Ramos (cell line): Measurements from ENCODE around the gene SERPINA5.
"Not testable (repeated sequence)": the region's sequence is repeated elsewhere in the genome, so short reads cannot be mapped to it uniquely, and the experiment has no call there.

ENCODE experiments used
- in situ Hi-C: fragments of 300-500 bp; cut with MboI; formaldehyde crosslinking; loops from one replicate; pipeline ENCODE4 v1.14.3; 2022; ENCODE audit warnings: low sequenced_read_pairs; ENCODE audit not compliant: unreplicated experiment

Gene SERPINA5

GRCh38 chr14:94598506-94598815 is 17.2 kb downstream of the SERPINA5 start:
- in situ Hi-C loops = no loop called here

- in situ Hi-C loops = no loop called here
Measured at GRCh38 chr14:94598816-94599655, 17.8 kb downstream of the SERPINA5 start.

- in situ Hi-C loops = no loop called here
Measured at GRCh38 chr14:94599656-94600004, 18.4 kb downstream of the SERPINA5 start.

- in situ Hi-C loops = no loop called here
Measured at GRCh38 chr14:94600148-94600545, 18.9 kb downstream of the SERPINA5 start.

- in situ Hi-C loops = no loop called here
Measured at GRCh38 chr14:94601884-94602391, 20.7 kb downstream of the SERPINA5 start.

DNA sequence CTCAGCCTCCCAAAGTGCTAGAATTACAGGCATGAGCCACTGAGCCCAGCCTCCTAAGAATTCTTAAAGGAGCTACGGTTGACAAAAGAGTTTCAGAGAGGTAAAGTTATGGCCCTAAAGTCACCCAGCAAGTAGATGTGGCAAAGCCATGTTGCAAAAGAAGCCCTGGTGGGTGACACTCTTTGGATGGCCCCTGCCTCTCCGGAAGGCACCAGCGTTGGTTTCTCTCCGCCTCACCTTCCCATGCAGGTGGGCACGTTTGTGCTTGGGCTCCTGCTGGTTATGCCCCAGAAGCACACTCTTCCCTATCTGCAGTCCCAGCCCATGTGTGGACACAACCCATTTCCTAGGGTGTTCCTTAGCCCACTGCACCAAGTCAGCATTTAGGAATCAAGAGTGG is 21.5 kb downstream of the SERPINA5 start:
- in situ Hi-C loops = no loop called here

- in situ Hi-C loops = no loop called here
Measured at GRCh38 chr14:94605361-94605760, 24.1 kb downstream of the SERPINA5 start.

DNA sequence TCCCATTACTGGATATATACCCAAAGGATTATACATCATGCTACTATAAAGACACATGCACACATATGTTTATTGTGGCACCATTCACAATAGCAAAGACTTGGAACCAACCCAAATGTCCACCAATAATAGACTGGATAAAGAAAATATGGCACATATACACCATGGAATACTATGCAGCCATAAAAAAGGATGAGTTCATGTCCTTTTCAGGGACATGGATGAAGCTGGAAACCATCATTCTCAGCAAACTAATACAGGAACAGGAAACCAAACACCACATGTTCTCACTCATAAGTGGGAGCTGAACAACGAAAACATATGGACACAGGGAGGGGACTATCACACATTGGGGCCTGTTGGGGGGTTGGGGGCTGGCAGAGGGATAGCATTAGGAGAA is 27.7 kb downstream of the SERPINA5 start:
- in situ Hi-C loops = not testable (repeated sequence)

DNA sequence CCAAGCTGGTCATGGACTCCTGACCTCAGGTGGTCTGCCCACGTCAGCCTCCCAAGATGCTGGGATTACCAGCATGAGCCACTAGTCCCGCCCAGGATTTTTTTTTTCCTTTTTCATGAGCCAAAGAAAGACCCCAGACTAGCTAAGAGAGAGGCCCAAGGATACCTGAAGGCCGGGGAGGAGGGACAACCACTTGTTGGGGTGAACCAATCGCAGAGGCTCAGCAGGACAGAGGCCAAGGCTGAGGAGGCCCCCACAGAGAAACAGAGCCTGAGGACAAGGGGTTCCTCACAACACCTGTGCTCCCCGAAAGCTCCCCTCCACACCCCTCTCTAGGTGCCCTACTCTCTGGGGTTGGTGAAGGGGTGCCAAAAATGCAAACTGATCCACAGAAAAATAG is 30.0 kb downstream of the SERPINA5 start:
- in situ Hi-C loops = no loop called here

- in situ Hi-C loops = no loop called here
Measured at GRCh38 chr14:94612174-94612573, 30.9 kb downstream of the SERPINA5 start, which contains the start of gene SERPINA3. SERPINA3 (plus strand) TSS chr14:94612391; CDS start chr14:94614442, 2,051 bp downstream.

DNA sequence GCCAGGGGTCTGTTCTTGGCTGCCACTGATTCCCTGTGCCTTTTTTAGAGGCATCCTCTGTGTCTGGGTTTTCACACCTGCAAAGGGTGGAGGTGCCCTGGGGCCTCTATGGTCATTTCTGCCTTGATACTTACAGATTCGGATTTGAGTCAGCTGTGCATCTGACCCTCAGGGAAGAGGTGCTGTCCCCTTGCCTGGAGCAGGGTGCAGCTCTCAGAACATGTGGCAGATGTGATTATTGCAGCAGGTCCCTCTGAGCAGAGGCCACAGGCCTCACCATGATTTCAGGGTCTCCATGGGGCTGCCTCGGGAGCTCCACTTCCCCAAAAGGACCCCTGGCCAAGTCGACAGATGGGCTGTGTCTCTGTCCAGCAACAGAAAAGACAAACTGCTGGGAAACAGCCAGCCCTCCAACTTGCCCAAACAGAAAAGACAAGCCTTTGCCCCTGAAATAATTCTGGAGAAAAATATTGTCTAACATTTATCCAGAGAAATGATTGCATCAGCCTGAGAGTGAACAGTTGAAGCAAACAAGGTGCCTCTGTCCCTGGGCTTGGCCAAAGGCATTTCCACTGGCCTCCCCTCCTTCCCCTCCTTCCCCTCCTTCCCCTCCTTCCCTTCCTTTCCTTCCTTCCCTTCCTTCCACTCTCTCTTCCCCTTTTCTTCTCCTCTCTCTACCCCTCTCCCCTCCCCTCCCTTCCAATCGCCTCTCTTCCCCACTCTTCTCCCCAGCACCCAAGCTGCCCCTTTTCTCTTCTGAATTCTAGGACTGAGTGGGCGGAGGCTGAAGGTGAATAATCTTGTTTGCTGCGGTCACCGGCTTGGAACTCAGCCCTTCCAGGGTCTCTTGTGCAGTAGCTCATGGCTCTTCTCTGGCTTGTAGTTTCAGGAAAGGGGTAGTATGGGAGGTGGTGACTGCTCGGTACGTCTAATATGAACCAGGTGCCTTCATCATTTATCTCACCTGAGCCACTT is 31.6 kb downstream of the SERPINA5 start:
- in situ Hi-C loops = no loop called here

GRCh38 chr14:94613720-94614644 is 32.8 kb downstream of the SERPINA5 start:
- in situ Hi-C loops = no loop called here

DNA sequence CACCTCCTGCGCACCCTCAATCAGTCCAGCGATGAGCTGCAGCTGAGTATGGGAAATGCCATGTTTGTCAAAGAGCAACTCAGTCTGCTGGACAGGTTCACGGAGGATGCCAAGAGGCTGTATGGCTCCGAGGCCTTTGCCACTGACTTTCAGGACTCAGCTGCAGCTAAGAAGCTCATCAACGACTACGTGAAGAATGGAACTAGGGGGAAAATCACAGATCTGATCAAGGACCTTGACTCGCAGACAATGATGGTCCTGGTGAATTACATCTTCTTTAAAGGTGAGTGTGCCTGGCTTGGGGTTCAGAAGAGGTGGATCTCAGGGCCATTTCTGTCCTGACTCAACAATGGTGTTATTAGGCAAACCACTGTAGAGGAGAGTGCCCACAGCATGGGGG is 33.6 kb downstream of the SERPINA5 start:
- in situ Hi-C loops = no loop called here

- in situ Hi-C loops = no loop called here
Measured at GRCh38 chr14:94615254-94615653, 34.0 kb downstream of the SERPINA5 start.

- in situ Hi-C loops = no loop called here
Measured at GRCh38 chr14:94615823-94616570, 34.8 kb downstream of the SERPINA5 start.

DNA sequence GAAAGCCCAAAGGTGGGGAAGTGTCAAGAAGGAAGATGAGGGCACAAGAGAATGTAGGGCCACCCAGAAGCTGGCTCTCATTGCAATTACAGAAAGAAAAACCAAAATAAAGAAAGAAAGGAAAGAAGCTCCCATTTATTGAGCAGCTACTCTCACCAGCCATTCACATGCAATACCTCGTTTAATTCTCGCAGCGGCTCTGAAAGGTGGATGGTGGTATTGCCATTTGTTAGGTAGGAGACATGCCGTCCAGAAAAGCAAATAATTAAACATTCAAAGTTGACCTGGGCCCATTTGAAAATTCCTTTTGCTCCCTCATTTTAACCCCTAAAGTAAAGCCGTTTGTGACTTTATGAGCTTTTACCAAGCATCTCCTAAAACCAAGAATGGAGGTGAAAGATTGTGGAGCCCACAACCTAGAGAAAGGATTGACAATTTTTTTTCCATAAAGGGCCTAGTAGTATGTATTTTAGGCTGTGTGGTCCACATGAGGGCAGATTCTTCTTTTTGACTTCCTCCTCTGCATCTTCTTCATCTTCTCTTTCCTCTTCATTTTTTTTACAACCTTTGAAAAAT is 36.2 kb downstream of the SERPINA5 start:
- in situ Hi-C loops = no loop called here

DNA sequence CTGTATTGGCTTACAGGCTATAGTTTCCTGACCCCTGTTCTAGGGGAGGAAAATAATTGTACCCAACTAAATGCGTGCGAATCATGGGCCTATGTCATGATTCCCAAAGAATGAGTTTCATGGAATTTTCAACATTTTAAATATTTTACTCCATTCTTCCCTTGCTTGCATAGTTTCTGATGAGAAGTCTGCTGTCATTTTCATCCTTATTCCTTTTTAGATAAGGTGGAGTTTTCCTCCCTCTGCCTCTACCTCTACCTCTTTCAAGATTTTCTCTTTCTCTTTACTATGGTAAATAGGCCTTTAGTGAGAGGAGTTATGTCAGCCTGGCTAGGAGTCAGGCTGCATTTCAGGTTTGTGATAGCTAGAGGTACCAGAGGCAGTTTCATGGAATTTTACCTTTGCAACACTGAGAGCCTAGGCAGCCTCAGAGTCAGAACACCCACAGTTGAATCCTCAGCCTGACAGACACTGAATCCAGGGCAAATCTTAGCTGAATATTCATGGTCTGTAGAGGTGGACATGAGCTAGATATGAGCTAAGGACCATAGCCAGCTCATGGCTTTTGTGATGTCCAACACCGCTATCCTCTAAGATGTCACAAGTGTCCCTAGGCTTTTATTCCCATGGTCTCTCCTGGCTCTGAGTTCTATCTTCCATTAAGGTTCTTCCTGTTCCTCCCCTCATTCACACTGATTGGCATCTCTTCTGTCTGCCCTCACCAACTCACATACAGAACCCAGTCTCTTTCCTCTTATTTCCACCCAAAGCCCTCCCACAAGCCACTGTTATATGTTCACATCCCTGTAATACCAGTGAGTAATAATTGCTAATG is 37.0 kb downstream of the SERPINA5 start:
- in situ Hi-C loops = no loop called here

GRCh38 chr14:94619297-94619696 is 38.1 kb downstream of the SERPINA5 start:
- in situ Hi-C loops = no loop called here
